SU-DHL-6 (cell line): ENCODE results near the gene IGFBP6.

Source experiments
- H2AFZ ChIP-seq: fragments of 200-600 bp; sonication (generic); 2 replicates; pipeline ENCODE4 v1.6.1; 2014; ENCODE audit warnings: low read depth, mild to moderate bottlenecking, moderate library complexity, mixed read lengths, antibody characterized with exemption, low read length; ENCODE audit not compliant: severe bottlenecking
- H3F3A ChIP-seq: fragments of 200-600 bp; shearing (Covaris generic); 2 replicates; pipeline ENCODE4 v1.6.0; 2016; ENCODE audit warnings: antibody characterized with exemption, mild to moderate bottlenecking; ENCODE audit not compliant: insufficient read depth
- H3K27ac ChIP-seq: fragments of 200-600 bp; sonication (generic); 2 replicates; pipeline ENCODE4 v1.5.1; 2016; ENCODE audit warnings: low read depth, mild to moderate bottlenecking, low read length, moderate library complexity, mixed read lengths
- H3K27me3 ChIP-seq: fragments of 200-600 bp; sonication (generic), shearing (Covaris generic); 2 replicates; pipeline ENCODE4 v1.6.0; 2014; ENCODE audit warnings: mild to moderate bottlenecking, low read length
- H3K36me3 ChIP-seq: fragments of 200-600 bp; sonication (generic); 2 replicates; pipeline ENCODE4 v1.6.1; 2014; ENCODE audit warnings: mild to moderate bottlenecking, low read length, mixed read lengths
- H3K4me2 ChIP-seq: fragments of 300-600, 200-600 bp; shearing (Covaris generic), sonication (generic); 2 replicates; pipeline ENCODE4 v1.6.0; 2014; ENCODE audit warnings: low read length, low read depth, mild to moderate bottlenecking; ENCODE audit not compliant: poor library complexity, severe bottlenecking
- H3K4me3 ChIP-seq: fragments of 200-600 bp; sonication (generic); 2 replicates; pipeline ENCODE4 v1.5.1; 2014; ENCODE audit warnings: antibody characterized with exemption, low read length, mild to moderate bottlenecking, mixed read lengths; ENCODE audit not compliant: insufficient read depth, poor library complexity, severe bottlenecking
- H3K79me2 ChIP-seq: fragments of 200-600 bp; sonication (generic); 2 replicates; pipeline ENCODE4 v1.6.1; 2014; ENCODE audit warnings: mild to moderate bottlenecking, low read length, moderate library complexity; ENCODE audit not compliant: insufficient read depth
- H3K9ac ChIP-seq: fragments of 200-600 bp; sonication (generic); 2 replicates; pipeline ENCODE4 v1.7.0; 2014; ENCODE audit warnings: mild to moderate bottlenecking, low read length
- H3K9me2 ChIP-seq: fragments of 200-600 bp; sonication (generic); replicated peaks from 2 replicates; pipeline ENCODE4 v1.6.1; 2014; ENCODE audit warnings: low read length; ENCODE audit not compliant: insufficient read depth
- H3K9me3 ChIP-seq: fragments of 200-600 bp; sonication (generic); 2 replicates; pipeline ENCODE4 v1.6.1; 2014; ENCODE audit warnings: low read length, mixed read lengths; ENCODE audit not compliant: insufficient read depth
- H4K20me1 ChIP-seq: fragments of 200-600 bp; sonication (generic); 2 replicates; pipeline ENCODE4 v1.6.1; 2014; ENCODE audit warnings: low read depth, mild to moderate bottlenecking, antibody characterized with exemption, low read length, moderate library complexity, mixed read lengths
- EZH2phosphoT487 ChIP-seq: fragments of 200-600 bp; sonication (generic), shearing (Covaris generic); conservative IDR thresholded peaks from 2 replicates; pipeline ENCODE4 v1.6.1; 2018; ENCODE audit warnings: mild to moderate bottlenecking, antibody characterized with exemption, low read length, moderate library complexity, mixed read lengths
- TF ChIP-seq, protein P1 (sequence below): fragments of 200-600 bp; sonication (generic); IDR thresholded peaks from one replicate; pipeline ENCODE4 v1.5.1; 2017; ENCODE audit warnings: antibody characterized with exemption, mild to moderate bottlenecking, low read length, moderate library complexity; ENCODE audit not compliant: insufficient read depth, poor library complexity, severe bottlenecking

Gene IGFBP6

DNA sequence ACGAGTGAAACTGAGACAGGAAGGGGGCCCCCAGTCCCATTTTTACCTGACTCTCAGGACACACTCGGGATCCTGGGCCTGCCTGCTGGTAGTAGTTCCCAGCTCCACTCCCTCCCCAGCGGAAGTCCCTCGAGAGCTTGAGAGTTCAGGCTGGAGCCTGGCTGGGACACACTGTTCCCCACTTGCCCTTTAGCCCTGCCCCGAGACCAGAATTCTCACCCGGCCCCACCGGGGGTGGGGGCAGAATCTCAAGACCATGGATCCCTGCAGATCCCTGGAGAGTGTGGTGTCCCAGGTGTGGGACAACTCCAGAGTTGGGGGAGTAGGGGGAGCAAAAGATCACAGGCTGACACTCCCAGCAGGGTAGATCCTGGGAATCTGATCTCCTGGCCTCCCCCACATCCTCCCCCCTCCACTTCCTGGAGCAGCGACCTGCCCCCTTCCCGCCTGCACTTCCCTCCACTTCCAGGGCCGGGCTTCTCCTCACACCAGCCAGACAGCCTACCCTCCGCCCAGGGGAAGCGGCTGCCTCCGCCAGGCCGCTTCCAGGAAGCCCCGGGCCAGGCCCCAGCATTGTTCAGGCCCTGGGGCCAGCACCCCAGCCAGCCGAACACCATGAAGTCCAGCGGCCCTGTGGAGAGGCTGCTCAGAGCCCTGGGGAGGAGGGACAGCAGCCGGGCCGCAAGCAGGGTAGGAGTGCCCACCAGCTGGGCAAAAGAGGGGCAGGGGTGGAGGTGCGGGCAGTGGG, 47.7 kb upstream of the IGFBP6 start, which contains the start of gene TNS2:
Gene TNS2, plus strand, starts transcription at position 495 of the 748 bp plus-strand sequence. Its CDS starts 121 bp downstream, at position 616.
- Histone ChIP-seq H3K9ac (no peak within 1 kb of the TSS), H3F3A (no peaks in the 10 kb centered on the region; the same call in 1 of the 2 replicates), H3K4me3 (no peak within 1 kb of the TSS)

DNA sequence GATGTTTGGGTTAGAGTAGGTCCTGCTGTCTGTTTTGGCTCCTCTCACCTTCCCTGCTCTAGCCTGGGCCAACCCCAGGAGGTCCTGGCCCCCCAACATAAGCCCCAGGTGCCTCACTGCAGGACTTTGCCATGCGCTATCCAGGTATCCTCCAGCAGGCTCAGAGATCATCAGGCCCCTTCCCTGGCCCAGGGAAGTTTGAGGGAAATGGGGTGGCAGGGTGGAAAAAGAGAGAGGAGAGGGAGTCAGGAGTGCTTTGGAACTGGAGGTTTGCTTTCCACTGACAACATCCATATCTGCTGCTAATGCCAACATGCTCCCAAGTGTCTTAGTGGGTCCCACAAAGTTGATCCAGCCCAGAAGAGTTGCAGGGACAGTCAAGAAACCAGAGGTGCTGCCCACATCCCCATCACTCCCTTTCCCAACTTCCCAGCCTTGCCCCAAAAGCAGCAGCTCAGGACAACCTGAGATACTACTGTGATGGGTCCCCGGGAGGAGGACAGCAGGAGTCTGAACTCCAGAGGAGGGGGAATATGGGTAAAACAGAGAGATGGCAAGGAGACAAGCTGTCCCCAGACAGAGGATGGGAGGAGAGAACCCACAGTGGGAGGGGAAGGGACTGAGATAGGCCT, 46.9 kb upstream of the IGFBP6 start:
- H2AFZ ChIP-seq: no peak overlapping the region
- H4K20me1 ChIP-seq: no peaks in the 10 kb centered on the region
- TF ChIP-seq, protein P1, sequence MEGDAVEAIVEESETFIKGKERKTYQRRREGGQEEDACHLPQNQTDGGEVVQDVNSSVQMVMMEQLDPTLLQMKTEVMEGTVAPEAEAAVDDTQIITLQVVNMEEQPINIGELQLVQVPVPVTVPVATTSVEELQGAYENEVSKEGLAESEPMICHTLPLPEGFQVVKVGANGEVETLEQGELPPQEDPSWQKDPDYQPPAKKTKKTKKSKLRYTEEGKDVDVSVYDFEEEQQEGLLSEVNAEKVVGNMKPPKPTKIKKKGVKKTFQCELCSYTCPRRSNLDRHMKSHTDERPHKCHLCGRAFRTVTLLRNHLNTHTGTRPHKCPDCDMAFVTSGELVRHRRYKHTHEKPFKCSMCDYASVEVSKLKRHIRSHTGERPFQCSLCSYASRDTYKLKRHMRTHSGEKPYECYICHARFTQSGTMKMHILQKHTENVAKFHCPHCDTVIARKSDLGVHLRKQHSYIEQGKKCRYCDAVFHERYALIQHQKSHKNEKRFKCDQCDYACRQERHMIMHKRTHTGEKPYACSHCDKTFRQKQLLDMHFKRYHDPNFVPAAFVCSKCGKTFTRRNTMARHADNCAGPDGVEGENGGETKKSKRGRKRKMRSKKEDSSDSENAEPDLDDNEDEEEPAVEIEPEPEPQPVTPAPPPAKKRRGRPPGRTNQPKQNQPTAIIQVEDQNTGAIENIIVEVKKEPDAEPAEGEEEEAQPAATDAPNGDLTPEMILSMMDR: no peak
- no peak for TF ChIP-seq EZH2phosphoT487
- no peaks in the 10 kb centered on the region for H3K27me3 ChIP-seq
- H3K9me3 ChIP-seq: no peaks in the 10 kb centered on the region
- H3K27ac ChIP-seq: no peak overlapping the region
- no peaks in the 10 kb centered on the region; the same call in 1 of the 2 replicates for H3F3A ChIP-seq
- H3K9ac ChIP-seq: no peak overlapping the region
- H3K4me2 ChIP-seq: no peak overlapping the region
- H3K36me3 ChIP-seq: no peaks in the 10 kb centered on the region
- no peak overlapping the region for H3K4me3 ChIP-seq
- no peaks in the 10 kb centered on the region for H3K9me2 ChIP-seq
- H3K79me2 ChIP-seq: no peaks in the 10 kb centered on the region

More for the DNA sequence above, 47.7 kb upstream of the IGFBP6 start, which contains the start of gene TNS2:
- H2AFZ ChIP-seq: no peak within 1 kb of the TSS
- H3K79me2 ChIP-seq: no peaks in the 10 kb centered on the region
- H3K4me2 ChIP-seq: no peak within 1 kb of the TSS
- no peaks in the 10 kb centered on the region for H3K9me2 ChIP-seq
- H3K36me3 ChIP-seq: no peaks in the 10 kb centered on the region
- no peaks in the 10 kb centered on the region for H3K9me3 ChIP-seq
- H3K27me3 ChIP-seq: no peaks in the 10 kb centered on the region
- H4K20me1 ChIP-seq: no peaks in the 10 kb centered on the region
- no peak within 1 kb of the TSS for H3K27ac ChIP-seq
- TF ChIP-seq EZH2phosphoT487: no peak
- TF ChIP-seq, protein P1: no peak

DNA sequence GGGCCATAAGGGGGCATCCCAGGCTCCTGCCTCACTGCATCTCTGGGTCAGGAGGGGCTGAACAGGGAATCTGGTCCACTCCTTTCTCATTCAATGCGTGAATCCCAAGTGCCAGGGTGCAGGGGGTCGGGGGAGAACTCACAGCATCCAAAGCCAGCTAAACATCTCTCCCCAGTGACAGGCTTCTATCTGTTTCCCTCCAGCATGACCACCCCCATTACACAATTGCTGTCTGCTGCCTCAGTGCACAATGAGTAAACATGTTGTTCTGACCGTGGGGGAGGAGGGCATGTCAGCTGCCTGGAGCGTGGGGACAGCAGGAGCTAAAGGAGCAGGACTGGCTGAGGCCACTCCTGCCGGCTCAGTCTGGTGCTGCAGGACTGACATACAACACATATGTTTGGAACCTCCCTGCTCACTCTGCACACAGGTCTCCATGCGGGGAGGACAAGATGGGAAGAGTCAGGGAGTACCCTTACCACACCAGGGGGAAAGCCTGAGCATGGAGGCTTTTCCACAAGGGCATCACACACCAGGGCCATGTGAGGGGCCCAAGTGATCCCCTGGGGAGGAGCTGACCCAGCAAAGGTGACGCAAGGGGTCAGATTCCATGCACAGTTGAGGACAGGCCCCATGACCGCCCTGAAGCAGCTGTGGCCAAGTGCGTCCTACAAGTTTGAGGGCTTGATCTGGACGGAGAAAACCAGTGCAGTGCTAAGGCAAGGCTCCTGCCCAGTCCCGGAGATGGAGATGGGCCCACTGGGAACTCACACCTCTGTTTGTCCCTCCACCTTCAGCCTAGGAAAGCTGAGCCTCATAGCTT, 46.2 kb upstream of the IGFBP6 start:
- Histone ChIP-seq H3K27me3 (no peaks in the 10 kb centered on the region), H3K27ac (no peak overlapping the region), H3F3A (peaks cover under 1% of the 10 kb centered on the region), H3K79me2 (no peaks in the 10 kb centered on the region), H3K36me3 (no peaks in the 10 kb centered on the region), H3K9me3 (no peaks in the 10 kb centered on the region), H3K4me2 (no peak overlapping the region), H2AFZ (no peak overlapping the region), H3K9me2 (no peaks in the 10 kb centered on the region), H3K9ac (no peak overlapping the region), H4K20me1 (no peaks in the 10 kb centered on the region), H3K4me3 (no peak overlapping the region)
- no peak for TF ChIP-seq EZH2phosphoT487
- TF ChIP-seq, protein P1: no peak
